GM21447 (cell line): Measurements from ENCODE around the gene EWSR1.
"Not testable (repeated sequence)": the region's sequence is repeated elsewhere in the genome, so short reads cannot be mapped to it uniquely, and the experiment has no call there.

ENCODE experiments used
- ATAC-seq: cut with Tn5 transposase; IDR thresholded peaks from one replicate; pipeline ENCODE4 v1.9.1; 2021; ENCODE audit not compliant: unreplicated experiment

The EWSR1 gene

GRCh38 chr22:29247891-29248290 lies 20.2 kb upstream of the EWSR1 start:
- ATAC-seq, result not testable (repeated sequence)

- no peak for ATAC-seq
Measured at GRCh38 chr22:29251265-29251664, 16.8 kb upstream of the EWSR1 start.

- ATAC-seq, result no peak
Measured at GRCh38 chr22:29251981-29252911, 15.8 kb upstream of the EWSR1 start.

GRCh38 chr22:29253561-29254285 lies 14.3 kb upstream of the EWSR1 start:
- no peak for ATAC-seq

GRCh38 chr22:29254286-29254660 lies 13.8 kb upstream of the EWSR1 start:
- no peak for ATAC-seq

GRCh38 chr22:29255064-29255621 lies 12.9 kb upstream of the EWSR1 start:
- no peak for ATAC-seq

- ATAC-seq, result no peak
Measured at GRCh38 chr22:29256606-29257325, 11.3 kb upstream of the EWSR1 start.

GRCh38 chr22:29257751-29258181 lies 10.3 kb upstream of the EWSR1 start:
- no peak for ATAC-seq

DNA sequence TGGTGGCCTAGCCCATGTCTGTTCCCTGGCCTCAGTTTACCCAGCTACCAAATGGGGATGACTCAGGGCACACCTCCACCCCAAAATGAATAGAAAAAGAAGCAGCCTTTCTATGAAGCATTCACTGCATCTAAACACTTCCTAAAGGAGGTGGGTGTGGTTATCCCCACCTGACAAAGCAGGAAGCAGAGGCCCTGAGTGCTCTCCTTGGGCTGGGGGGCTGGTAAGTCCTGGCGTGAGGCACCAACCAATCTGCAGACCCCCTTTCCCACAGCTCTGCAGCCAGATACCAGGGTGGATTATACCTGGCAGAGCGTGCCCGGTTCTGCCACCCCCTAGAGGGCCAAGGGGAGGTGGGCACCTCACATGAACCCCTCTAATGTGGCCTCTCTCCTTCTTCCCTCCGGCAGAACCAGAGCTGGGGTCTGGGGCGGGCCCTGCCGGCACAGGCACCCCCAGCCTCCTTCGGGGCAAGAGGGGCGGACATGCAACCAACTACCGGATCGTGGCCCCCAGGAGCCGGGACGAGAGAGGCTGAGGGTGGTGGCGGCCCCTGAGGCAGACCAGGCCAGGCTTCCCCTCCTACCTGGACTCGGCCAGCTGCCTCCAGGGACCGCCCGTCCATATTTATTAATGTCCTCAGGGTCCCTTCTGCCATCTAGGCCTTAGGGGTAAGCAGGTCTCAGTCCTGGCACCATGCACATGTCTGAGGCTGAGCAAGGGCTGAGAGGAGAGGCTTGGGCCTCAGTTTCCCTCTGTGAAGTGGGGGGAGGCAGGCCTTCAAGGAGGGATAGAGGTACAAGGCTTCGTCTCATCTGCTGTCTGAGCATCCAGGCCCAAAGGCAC lies 9.4 kb upstream of the EWSR1 start:
- ATAC-seq, result no peak

DNA sequence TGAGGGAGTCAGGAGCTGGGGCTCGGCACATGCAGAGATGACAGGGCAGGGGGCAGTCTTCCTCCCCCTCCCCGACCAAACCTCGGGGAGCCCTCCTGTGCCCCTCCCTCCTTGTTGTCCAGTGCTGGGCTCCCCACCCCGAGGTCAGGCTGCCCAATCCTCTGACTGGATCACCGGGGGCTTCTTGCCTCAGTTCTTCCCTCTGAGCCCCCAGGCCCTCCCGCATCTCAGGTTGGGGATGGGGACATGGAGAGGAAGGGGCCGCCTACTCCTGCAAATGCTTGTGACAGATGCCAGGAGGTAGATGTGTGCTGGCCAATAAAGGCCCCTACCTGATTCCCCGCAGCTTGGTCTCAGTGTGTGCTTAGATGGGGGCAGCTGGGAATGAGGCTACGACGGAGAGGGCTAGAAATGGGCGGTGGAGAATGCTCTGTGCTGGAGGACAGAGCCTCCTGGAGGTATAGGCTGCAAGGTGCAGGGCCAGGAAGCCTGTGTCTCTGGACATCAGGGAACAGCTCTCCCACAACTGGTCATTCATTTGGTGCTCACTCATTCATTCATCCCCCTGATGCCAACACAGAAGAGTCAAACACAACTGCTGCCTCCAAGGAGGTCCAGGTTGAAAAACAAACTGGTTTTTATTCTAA lies 8.7 kb upstream of the EWSR1 start:
- ATAC-seq, result no peak

GRCh38 chr22:29260031-29260560 lies 8.0 kb upstream of the EWSR1 start:
- no peak for ATAC-seq

- no peak for ATAC-seq
Measured at GRCh38 chr22:29260601-29261315, 7.3 kb upstream of the EWSR1 start.

DNA sequence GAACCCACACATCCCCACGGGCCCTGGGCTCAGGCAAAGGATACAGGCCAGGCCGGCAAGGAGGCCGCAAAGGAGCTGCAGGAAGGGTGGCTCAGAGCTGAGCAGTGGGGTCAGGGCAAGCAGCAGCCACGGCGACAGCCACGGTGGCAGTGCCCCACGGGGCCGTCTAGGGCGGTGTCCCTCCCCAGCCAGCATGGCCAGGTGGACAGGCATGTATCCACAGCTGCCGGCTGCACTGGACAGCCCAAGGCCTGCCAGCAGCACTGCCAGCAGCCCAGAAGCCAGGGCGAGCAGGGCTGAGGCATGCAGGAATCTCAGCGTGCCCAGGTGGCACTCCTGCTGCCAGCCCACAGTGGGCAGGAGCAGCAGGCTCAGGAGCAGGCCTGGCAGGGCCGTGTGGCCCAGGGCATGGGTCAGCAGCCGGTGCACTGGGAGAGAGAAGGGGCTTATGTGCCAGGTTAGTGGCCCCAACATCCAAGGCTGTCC lies 4.2 kb upstream of the EWSR1 start:
- ATAC-seq, result no peak

DNA sequence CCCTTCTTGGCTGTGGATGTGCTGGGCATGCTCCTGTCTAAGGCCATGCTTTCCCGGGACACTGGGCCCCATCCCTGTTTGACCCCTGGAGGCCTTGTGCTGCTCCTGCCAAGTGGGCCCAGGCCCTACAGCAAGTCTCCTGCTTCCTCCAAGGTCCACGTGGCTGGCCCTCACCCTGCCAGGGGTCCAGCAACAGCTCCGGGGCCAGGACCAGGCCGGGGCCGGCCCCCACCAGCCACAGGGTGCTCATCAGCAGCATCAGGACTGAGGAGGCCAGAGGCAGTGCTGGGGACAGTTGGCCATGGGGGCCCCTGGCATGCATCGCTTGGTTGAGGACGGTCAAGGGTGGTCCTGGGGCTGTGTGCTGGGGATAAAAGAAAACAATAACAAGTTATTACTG lies 2.8 kb upstream of the EWSR1 start:
- no peak for ATAC-seq

DNA sequence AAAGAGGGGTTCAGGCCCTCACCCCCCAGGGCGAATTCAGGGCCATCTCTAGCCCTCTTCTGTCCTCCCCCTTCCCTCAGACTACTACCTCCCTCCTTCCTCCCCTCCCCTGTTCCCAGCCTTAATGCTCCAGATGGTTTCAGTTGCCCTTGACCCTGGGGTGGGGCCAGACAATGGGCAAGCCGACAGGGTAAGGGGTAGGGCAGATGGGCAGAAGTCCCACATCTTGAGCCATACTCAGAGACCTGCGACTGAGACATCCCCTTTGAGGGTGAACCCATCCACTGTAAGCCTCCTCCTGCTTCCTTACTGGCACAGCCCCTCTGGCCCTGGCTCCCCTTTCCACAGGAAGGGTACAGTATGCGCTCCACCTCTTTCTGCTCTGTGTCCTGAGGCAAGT lies 2.1 kb upstream of the EWSR1 start:
- no peak for ATAC-seq

- no peak for ATAC-seq
Measured at GRCh38 chr22:29266564-29267461, 1.3 kb upstream of the EWSR1 start.

- no peak for ATAC-seq
Measured at GRCh38 chr22:29267462-29267857, 608 bp upstream of the EWSR1 start.
